Head of caudate nucleus (tissue), 42 donors: ENCODE results near the gene PSAP.
A peak's percentile ranks its signal among the peaks of the same experiment; 100 is the strongest.

Experiments used
- DNase-seq, 42 donors: peaks; one replicate each; pipeline versions ENCODE4 v3.0.0 to v3.0.0-alpha.2; 2020 to 2021; ENCODE audit warnings: mixed read lengths in 7 of 42
- intact Hi-C: fragments of 100-400 bp; cut with DNase I; formaldehyde crosslinking; loops from one replicate; pipeline ENCODE4 v1.15.0; 2022

Gene PSAP

GRCh38 chr10:71834343-71834674 lies 16.7 kb downstream of the PSAP start:
- intact Hi-C loops: no loop called here
- no peak for DNase-seq

GRCh38 chr10:71833451-71834342 lies 17.4 kb downstream of the PSAP start:
- intact Hi-C loops: no loop called here
- peak in 1 of 42 donors; percentile 35 for DNase-seq

- intact Hi-C loops: no loop called here
- no peak for DNase-seq
Observed at GRCh38 chr10:71832967-71833366, 18.1 kb downstream of the PSAP start.

GRCh38 chr10:71831646-71832552 lies 19.2 kb downstream of the PSAP start:
- intact Hi-C loops: no loop called here
- DNase-seq: peak in 23 of 42 donors; percentile 58 to 84 (median 69)

GRCh38 chr10:71830726-71831125 lies 20.3 kb downstream of the PSAP start:
- intact Hi-C loops: no loop called here
- no peak for DNase-seq

GRCh38 chr10:71829896-71830295 lies 21.2 kb downstream of the PSAP start:
- intact Hi-C loops: no loop called here
- peak in 1 of 42 donors; percentile 9 for DNase-seq

- DNase-seq: peak in 4 of 42 donors; percentile 47 to 67 (median 54)
- intact Hi-C loops: no loop called here
Observed at GRCh38 chr10:71829171-71829570, 21.9 kb downstream of the PSAP start.

- intact Hi-C loops: no loop called here
- no peak for DNase-seq
Observed at GRCh38 chr10:71828702-71829101, 22.3 kb downstream of the PSAP start.

- peak in 1 of 42 donors; percentile 24 for DNase-seq
- intact Hi-C loops: no loop called here
Observed at GRCh38 chr10:71827852-71828251, 23.2 kb downstream of the PSAP start.

- intact Hi-C loops: no loop called here
- no peak for DNase-seq
Observed at GRCh38 chr10:71825217-71825616, 25.8 kb downstream of the PSAP start.

GRCh38 chr10:71824333-71824732 lies 26.7 kb downstream of the PSAP start:
- DNase-seq: no peak
- intact Hi-C loops: no loop called here

GRCh38 chr10:71823356-71823755 lies 27.7 kb downstream of the PSAP start:
- intact Hi-C loops: no loop called here
- peak in 1 of 42 donors; percentile 16 for DNase-seq

- peak in 1 of 42 donors; percentile 22 for DNase-seq
- intact Hi-C loops: no loop called here
Observed at GRCh38 chr10:71821909-71822763, 28.9 kb downstream of the PSAP start.

- intact Hi-C loops: no loop called here
- peak in 1 of 42 donors; percentile 31 for DNase-seq
Observed at GRCh38 chr10:71820966-71821365, 30.1 kb downstream of the PSAP start.

- intact Hi-C loops: loop anchor here (5.0 to 10.0 kb wide), 2 partner anchors 77 to 505 kb away; partner anchors contain the start of gene SLC29A3
- DNase-seq: peak in 1 of 42 donors; percentile 21
Observed at GRCh38 chr10:71819985-71820384, 31.1 kb downstream of the PSAP start.

- intact Hi-C loops: loop anchor here (5.0 to 10.0 kb wide), 2 partner anchors 78 to 505 kb away; partner anchors contain the start of gene SLC29A3
- peak in 1 of 42 donors; percentile 22 for DNase-seq
Observed at GRCh38 chr10:71819441-71819861, 31.6 kb downstream of the PSAP start.

GRCh38 chr10:71818674-71819260 lies 32.3 kb downstream of the PSAP start:
- DNase-seq: peak in 1 of 42 donors; percentile 25
- intact Hi-C loops: loop anchor here (5.0 to 10.0 kb wide), 2 partner anchors 79 to 504 kb away; partner anchors contain the start of gene SLC29A3
